ENCODE results near the gene ZNF628.

GRCh38 chr19:55484593-55485438, 8.4 kb downstream of the ZNF628 start, which contains the start of gene NAT14:
- TF ChIP-seq CTCF (IDR thresholded peaks at IDR 0.05): no peak
- TF ChIP-seq POLR2A (IDR thresholded peaks at IDR 0.05): peak in 1 of 2 donors; percentile 32
